Measurements from ENCODE around the gene TGFBR1.

- TF ChIP-seq CTCF (IDR thresholded peaks at IDR 0.05) (no peak), POLR2A (IDR thresholded peaks at IDR 0.05) (no peak)
Observed at GRCh38 chr9:99116003-99116411, 11.1 kb downstream of the TGFBR1 start.
